Smooth muscle cell (in vitro differentiated cells): ENCODE measurements around the gene DIDO1. TPM values are rescaled to one million over a fixed set of nuclear protein-coding genes. Genes with fewer than 3 reads are reported as not detected.

ENCODE experiments used
- DNase-seq: peaks from one replicate; lab custom pipeline; 2025; ENCODE audit not compliant: unreplicated experiment; lab: John Stamatoyannopoulos, UW
- H2AFZ ChIP-seq: fragments of 200-600 bp; sonication (generic); 2 replicates; pipeline ENCODE4 v1.6.0; 2016; ENCODE audit warnings: antibody characterized with exemption, low read depth, mild to moderate bottlenecking
- H3F3A ChIP-seq: fragments of 200-600 bp; sonication (generic); 2 replicates; pipeline ENCODE4 v1.6.0; 2017; ENCODE audit warnings: antibody characterized with exemption, low read depth
- H3K27ac ChIP-seq: fragments of 200-600 bp; sonication (generic); 2 replicates; pipeline ENCODE4 v1.5.1; 2016; ENCODE audit warnings: low read depth, mild to moderate bottlenecking
- H3K27me3 ChIP-seq: fragments of 200-600 bp; sonication (generic); 2 replicates; pipeline ENCODE4 v1.6.1; 2016; ENCODE audit warnings: low read depth, mild to moderate bottlenecking
- H3K36me3 ChIP-seq: fragments of 200-600 bp; sonication (generic); 2 replicates; pipeline ENCODE4 v1.5.1; 2016; ENCODE audit warnings: low read depth
- H3K4me1 ChIP-seq: fragments of 200-600 bp; sonication (generic); 2 replicates; pipeline ENCODE4 v1.5.1; 2016; ENCODE audit warnings: low read depth
- H3K4me2 ChIP-seq: fragments of 200-600 bp; sonication (generic); 2 replicates; pipeline ENCODE4 v1.6.0; 2016; ENCODE audit warnings: mild to moderate bottlenecking
- H3K4me3 ChIP-seq: fragments of 200-600 bp; sonication (generic); 2 replicates; pipeline ENCODE4 v1.5.1; 2016; ENCODE audit warnings: mild to moderate bottlenecking
- H3K79me2 ChIP-seq: fragments of 200-600 bp; sonication (generic); 2 replicates; pipeline ENCODE4 v1.6.0; 2016; ENCODE audit warnings: low read depth, mild to moderate bottlenecking
- H3K9ac ChIP-seq: fragments of 200-600 bp; sonication (generic); 2 replicates; pipeline ENCODE4 v1.6.0; 2016; ENCODE audit warnings: low read depth
- H3K9me3 ChIP-seq: fragments of 200-600 bp; sonication (generic); replicated peaks from 2 replicates; pipeline ENCODE4 v1.5.1; 2016; ENCODE audit warnings: low read depth
- H4K20me1 ChIP-seq: fragments of 200-600 bp; sonication (generic); 2 replicates; pipeline ENCODE4 v1.6.0; 2016; ENCODE audit warnings: low read depth
- WGBS: methylation state at CpG from one replicate; pipeline ENCODE4 v1.1.7; 2016; ENCODE audit warnings: low lambda C conversion rate; 5-methylcytosine and 5-hydroxymethylcytosine counted together
- polyA plus RNA-seq: library from polyadenylated mRNA; unstranded; fragments of >200 nt; fragmentation: Nextera tagmentation; extraction: Ambion mirVana; gene quantifications from 2 replicates; pipeline ENCODE4 v1.2.1, GENCODE V29; 2016
- total RNA-seq: library from RNA; depleted of rRNA; stranded (reverse); fragments of >200 nt; gene quantifications from 2 replicates; pipeline ENCODE4 v1.2.3, GENCODE V29; 2014
- TF ChIP-seq, protein P1 (sequence below): fragments of 200-600 bp; sonication (generic); IDR thresholded peaks from 2 replicates; pipeline ENCODE4 v1.5.1; 2017; ENCODE audit warnings: borderline replicate concordance, mild to moderate bottlenecking, antibody characterized with exemption; ENCODE audit not compliant: insufficient read depth, poor library complexity, severe bottlenecking

DIDO1 gene
- total and polyA plus RNA-seq, 2 experiments from 2014 or later = 16.0 to 25.8 TPM

DNA sequence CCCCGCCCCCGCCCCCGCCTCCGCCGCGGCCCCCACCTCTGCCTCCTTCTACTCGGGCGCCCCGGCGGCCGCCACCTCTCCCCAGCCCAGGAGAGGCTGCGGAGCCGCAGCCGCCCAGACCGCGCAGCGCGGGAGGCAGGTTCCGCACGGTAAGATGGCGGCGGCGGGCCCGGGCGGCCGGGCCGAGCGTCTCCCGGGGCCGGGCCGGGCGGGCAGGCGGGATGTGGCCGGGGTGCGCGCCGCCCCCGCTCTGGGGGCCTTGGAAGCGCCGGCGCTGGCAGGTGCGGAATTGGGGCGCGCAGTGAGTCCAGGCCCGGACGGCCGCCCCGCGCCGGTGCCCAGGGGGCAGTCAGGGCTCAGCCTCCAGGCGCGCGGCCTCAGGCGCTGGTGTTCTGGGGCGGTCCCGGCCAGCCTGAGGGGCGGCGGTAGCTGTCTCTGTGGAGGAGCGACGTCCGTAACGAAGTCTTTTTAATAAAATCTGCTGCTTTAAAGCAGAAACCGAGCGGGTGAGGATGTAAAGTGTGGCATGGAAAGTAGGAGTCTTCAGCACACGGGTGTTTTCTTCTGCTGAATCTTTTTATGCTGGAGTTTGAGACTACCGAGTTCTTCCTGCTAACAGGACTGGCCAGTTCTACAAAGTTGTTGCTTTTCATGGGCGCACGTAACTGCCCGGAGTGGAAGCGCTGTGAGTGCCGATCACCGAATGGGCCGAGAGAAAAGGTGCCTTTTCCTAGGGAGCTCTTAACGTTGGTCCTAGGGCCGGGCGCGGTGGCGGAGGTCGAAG lies 12.0 kb upstream of the DIDO1 start, which contains the start of gene GID8:
Gene GID8 (plus strand): TSS at position 43 of the 784 bp plus-strand sequence. CDS start 3,356 bp downstream, outside the sequence.
- H4K20me1 ChIP-seq = peaks cover 77% of the 10 kb centered on the region
- peak within 1 kb of the TSS; percentile 88 for H3K4me3 ChIP-seq
- peak within 1 kb of the TSS; percentile 98 for H3K27ac ChIP-seq
- no peaks in the 10 kb centered on the region for H3K9me3 ChIP-seq
- peak within 1 kb of the TSS; percentile 80 for H2AFZ ChIP-seq
- H3F3A ChIP-seq = peaks cover 12% of the 10 kb centered on the region
- TF ChIP-seq, protein P1, sequence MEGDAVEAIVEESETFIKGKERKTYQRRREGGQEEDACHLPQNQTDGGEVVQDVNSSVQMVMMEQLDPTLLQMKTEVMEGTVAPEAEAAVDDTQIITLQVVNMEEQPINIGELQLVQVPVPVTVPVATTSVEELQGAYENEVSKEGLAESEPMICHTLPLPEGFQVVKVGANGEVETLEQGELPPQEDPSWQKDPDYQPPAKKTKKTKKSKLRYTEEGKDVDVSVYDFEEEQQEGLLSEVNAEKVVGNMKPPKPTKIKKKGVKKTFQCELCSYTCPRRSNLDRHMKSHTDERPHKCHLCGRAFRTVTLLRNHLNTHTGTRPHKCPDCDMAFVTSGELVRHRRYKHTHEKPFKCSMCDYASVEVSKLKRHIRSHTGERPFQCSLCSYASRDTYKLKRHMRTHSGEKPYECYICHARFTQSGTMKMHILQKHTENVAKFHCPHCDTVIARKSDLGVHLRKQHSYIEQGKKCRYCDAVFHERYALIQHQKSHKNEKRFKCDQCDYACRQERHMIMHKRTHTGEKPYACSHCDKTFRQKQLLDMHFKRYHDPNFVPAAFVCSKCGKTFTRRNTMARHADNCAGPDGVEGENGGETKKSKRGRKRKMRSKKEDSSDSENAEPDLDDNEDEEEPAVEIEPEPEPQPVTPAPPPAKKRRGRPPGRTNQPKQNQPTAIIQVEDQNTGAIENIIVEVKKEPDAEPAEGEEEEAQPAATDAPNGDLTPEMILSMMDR = no peak
- WGBS = 1% methylated on average over 46 of the region's 79 CpGs
- no peaks in the 10 kb centered on the region for H3K27me3 ChIP-seq
- peak; percentile 65 for DNase-seq
- H3K4me1 ChIP-seq = peaks cover 29% of the 10 kb centered on the region
- peaks cover 92% of the 10 kb centered on the region for H3K79me2 ChIP-seq
- no peaks in the 10 kb centered on the region for H3K36me3 ChIP-seq
- H3K4me2 ChIP-seq = peak within 1 kb of the TSS; percentile 91
- H3K9ac ChIP-seq = peak within 1 kb of the TSS; percentile 98

DNA sequence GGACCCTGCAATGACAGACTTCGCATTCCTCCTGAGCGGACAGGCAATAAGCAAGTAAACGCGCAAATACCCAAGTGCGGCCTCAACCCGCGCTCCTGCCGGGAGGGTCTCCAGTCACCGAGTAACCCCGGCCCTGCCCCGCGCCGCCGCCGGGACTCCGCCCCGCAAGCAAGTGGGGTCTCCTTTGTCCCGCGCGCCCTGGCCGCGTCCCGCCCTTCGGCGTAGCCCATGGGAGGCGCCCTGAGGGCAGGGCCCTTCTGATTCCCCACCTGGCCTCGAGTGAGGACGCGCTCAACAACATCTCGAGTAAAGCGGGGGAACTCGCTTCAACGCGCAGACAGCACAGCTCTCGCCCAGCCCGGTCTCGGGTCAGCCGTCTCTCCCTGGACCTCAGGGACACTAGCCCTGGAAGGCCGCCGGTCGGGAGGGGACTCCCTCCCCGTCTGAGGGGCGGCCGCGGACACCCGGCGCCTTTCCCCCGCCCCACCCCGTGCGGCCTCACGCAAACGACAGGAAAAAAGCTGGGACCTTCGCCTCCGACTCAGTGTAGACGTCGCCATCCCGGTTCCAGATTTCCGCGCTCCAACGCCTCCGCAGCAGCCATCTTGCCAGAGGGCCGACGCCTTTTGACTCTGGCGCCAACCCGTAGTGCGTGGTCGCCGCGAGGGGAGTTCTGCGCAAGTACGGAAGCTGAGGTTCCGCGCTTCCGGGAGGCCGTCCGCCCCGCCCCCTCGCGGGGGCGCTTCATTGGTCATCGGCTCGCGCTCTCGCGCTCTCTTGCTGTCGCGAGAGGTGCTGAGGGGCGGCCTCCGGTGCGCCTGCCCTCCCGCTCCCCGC lies 11.2 kb upstream of the DIDO1 start:
- H3K79me2 ChIP-seq = peaks cover 94% of the 10 kb centered on the region
- 2% methylated on average over 80 of the region's 92 CpGs for WGBS
- no peaks in the 10 kb centered on the region for H3K9me3 ChIP-seq
- H4K20me1 ChIP-seq = peaks cover 77% of the 10 kb centered on the region
- H3K4me2 ChIP-seq = peak overlapping the region; percentile 91
- peak overlapping the region; percentile 98 for H3K27ac ChIP-seq
- H3K9ac ChIP-seq = peak overlapping the region; percentile 98
- peaks cover 12% of the 10 kb centered on the region for H3F3A ChIP-seq
- H3K27me3 ChIP-seq = no peaks in the 10 kb centered on the region
- H2AFZ ChIP-seq = peak overlapping the region; percentile 80
- peak overlapping the region; percentile 88 for H3K4me3 ChIP-seq
- peaks cover 29% of the 10 kb centered on the region for H3K4me1 ChIP-seq
- peak; percentile 87 for DNase-seq
- no peaks in the 10 kb centered on the region for H3K36me3 ChIP-seq
- TF ChIP-seq, protein P1 = no peak

DNA sequence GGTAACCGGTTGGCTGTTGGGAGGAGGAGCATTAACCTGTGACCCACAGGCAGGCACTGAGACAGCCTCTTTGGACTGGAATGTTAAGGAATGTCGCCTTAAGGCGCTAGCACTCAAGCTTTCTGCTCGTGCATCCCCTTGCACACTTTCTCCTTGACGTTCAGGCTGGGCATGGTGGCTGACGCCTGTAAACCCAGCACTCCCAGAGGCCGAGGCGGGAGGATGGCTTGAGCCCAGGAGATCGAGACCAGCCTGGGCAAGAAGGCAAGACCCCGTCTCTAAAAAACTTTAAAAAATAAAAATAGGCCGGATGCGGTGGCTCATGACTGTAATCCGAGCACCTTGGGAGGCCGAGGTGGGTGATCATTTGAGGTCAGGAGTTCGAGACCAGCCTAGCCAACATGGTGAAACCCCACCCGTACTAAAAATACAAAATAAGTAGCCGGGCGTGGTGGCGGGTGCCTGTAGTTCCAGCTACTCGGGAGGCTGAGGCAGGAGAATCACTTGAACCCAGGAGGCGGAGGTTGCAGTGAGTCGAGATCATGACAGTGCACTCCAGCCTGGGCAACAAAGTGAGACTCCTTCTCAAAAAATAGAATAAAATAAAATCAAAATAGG lies 9.8 kb upstream of the DIDO1 start:
- H3K9me3 ChIP-seq = no peaks in the 10 kb centered on the region
- TF ChIP-seq, protein P1 = no peak
- no peak for DNase-seq
- H3K27me3 ChIP-seq = no peaks in the 10 kb centered on the region
- peak overlapping the region; percentile 88 for H3K4me3 ChIP-seq
- H4K20me1 ChIP-seq = peaks cover 77% of the 10 kb centered on the region
- peaks cover 18% of the 10 kb centered on the region for H3F3A ChIP-seq
- H2AFZ ChIP-seq = no peak overlapping the region
- peak overlapping the region; percentile 90 for H3K4me2 ChIP-seq
- H3K79me2 ChIP-seq = peaks cover 94% of the 10 kb centered on the region
- peak overlapping the region; percentile 98 for H3K9ac ChIP-seq
- H3K4me1 ChIP-seq = peaks cover 29% of the 10 kb centered on the region
- WGBS = 77% methylated on average over 22 of the region's 22 CpGs
- peak overlapping the region; percentile 98 for H3K27ac ChIP-seq
- no peaks in the 10 kb centered on the region for H3K36me3 ChIP-seq
